A172 (cell line): Measurements from ENCODE around the gene TCEAL3. TPM values are rescaled to one million over a fixed set of nuclear protein-coding genes. Genes with fewer than 3 reads are reported as not detected.
"Not testable (repeated sequence)": the region's sequence is repeated elsewhere in the genome, so short reads cannot be mapped to it uniquely, and the experiment has no call there.

Source experiments
- DNase-seq: peaks from one replicate; pipeline ENCODE4 v3.0.0-alpha.2; 2015; ENCODE audit warnings: low spot score
- total RNA-seq: library from RNA; depleted of rRNA; stranded (reverse); fragments of >200 nt; shearing (Covaris generic); gene quantifications from 2 replicates; pipeline ENCODE4 v1.2.3, GENCODE V29; 2014

The TCEAL3 gene
- total RNA-seq, 1 experiment from 2014 or later = 16.9 TPM

DNA sequence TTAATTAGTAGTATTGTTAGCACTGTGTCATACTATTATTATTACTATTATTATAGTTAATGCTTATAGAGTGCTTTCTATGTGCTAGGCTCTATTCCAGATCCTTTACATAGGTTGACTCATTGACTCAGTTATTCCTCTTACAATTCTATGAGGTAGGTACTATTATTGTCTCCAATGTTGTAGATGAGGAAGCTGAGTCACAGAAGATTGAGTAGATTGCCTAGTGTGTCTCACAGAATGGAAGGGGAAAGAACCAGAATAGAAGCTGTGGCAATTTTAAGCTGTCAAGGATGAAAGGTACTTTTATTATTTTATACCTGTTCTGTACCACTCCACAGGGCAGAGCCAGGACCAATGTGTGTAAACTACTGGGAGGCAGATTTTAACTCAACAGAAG lies 19.1 kb downstream of the TCEAL3 start:
- DNase-seq = no peak

DNA sequence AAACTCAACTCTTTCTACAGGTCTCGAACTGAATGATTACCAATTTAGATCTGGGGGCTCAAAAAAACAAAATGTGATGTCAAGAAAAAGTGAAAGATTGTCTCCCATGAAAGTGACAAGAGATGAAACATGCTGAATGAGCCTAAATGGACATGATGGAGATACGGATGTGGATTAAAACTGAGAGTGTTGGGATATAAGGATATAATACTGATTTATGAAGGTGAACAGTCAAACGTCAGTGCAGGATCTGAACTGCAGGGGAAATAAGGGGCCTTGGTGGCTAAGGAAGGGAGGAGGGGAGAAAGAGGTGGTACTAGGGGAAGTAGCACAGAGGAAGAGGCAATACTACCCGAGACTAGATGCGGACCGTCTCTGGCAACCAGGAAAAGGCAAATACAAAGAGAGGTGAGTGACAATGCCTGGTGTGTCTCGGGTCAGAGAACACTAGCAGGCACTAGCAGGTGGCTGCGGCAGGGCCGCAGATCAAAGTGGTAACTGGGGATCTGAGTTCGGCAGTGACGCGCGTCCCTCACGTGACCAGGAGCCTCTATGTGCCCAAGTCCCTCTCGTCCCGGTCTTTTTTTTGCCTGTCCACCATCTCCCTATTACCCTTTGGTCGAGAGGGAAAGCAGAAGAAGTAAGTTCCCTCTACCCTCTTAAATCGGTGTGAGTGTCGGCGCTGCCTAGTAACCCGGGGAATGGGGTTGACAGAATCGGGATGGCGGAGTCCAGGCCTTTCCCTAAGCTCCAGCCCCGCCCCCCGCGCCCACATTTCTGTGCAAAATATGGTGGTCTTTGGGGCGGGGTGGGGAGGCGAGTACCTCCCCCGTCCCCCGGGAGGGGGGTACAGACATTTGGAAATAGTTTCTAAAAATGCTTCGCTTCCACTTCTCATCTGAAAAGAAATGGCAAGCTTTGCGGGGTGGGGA lies 20.9 kb downstream of the TCEAL3 start, which contains the start of gene TCEAL1:
Gene TCEAL1 (plus strand): TSS at position 590 of the 932 bp plus-strand sequence. CDS start 942 bp downstream, outside the sequence.
- DNase-seq = no peak

DNA sequence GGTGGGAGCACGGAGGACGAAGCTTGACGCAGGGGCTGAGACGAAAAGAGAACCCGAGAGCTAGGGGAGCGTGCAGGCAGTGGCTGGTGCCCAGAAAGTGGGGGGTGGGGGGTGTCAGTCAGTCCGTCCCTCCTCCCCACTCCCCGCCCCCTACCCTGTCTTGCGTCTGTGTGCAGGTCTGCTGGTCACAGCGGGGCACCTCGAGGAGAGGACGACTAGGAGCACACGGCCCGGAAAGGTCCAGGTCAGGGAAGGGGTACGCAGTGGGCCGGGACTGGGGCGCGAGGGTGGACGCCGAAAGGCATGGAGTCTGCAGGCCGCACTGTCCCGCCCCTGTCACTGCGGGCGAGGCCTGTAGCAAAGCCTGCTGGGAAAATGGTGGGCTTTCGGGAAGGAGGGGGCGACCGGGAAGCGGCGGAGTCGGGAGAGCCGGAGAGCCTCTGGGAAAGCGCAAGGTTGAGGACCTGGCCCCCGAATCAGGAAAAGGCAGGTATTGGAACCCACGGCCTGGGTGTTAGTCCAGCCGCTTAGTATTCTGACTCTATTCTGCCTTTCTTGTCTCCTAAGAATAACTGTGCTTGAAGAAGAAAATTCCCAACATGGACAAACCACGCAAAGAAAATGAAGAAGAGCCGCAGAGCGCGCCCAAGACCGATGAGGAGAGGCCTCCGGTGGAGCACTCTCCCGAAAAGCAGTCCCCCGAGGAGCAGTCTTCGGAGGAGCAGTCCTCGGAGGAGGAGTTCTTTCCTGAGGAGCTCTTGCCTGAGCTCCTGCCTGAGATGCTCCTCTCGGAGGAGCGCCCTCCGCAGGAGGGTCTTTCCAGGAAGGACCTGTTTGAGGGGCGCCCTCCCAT lies 21.8 kb downstream of the TCEAL3 start:
- DNase-seq = peak; percentile 31

DNA sequence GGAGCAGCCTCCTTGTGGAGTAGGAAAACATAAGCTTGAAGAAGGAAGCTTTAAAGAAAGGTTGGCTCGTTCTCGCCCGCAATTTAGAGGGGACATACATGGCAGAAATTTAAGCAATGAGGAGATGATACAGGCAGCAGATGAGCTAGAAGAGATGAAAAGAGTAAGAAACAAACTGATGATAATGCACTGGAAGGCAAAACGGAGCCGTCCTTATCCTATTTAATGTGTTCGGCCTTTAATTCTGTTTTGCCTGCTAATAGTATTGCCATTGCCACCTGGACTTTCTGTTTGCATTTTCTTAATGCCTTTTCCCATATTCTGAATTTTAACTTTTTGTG lies 22.4 kb downstream of the TCEAL3 start:
- DNase-seq = no peak

DNA sequence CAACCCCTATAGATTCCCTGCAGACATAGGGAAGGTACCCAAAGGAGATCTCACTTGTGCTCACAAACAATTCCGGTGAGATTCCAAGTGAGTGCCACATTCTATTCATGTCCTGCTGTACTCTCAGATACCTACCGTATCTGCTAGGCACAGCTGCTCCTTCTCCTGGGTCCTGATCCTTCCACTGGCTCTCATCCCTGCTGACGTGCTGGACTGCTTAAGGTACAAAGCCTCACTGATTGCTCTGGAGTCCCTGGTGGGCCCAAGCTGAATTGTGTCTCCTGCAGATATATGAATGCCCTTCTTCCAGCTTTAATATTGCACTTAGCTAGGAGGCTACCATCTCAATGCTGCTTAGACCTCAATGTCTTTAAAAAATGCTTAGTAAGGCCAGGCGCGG lies 23.4 kb downstream of the TCEAL3 start:
- no peak for DNase-seq

DNA sequence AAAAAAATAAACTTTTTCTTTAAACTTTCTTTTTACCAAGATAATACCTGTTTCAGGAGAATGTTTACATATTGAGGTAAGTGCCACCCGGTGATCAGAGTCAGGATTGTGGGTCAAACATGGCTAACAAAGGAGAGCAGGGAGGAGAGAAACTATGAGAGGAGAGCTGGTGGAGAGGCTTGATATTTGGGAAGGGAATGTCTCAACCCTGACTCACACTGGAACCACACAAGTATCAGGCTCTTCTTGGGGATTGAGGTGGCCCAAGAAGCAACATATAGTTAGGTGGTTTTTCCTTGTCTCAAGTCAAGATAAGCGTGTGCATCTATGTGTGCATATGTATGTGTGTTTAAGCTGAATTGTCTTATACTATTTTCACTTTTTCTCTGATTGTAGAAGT lies 27.7 kb downstream of the TCEAL3 start:
- DNase-seq = no peak

DNA sequence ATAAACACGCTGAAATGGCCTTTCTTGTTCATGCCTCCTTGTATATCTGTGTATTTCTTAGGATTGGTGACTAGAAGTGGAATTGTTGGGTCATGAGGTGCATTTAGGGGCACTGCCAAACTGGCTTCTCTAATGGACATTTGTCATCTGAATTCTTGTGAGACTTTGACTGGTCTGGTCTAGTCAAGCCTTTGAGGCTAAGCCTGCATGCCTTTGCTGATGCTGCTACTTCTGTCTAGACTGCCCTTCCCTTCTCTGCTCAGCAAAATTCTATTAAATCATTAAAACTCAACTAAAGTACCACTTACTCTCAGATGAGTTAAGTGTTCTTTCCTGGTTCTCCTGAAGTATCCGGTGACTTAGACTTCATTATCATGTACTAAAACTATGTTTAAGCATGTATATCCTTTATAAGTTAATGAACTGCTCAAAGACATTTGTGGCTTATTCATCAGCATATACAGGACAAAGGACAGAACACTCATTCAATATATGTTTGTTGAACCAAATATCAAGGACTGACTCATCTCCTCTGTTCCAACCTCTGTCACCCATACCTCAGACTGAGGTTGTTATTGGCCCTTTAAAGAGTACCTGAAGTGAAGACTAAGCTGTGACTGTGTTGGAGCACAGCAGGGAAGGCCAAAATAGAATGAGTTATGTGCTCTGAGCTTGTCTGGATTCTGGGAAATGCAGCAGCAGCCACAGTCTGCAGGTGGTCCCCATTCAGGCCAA lies 30.0 kb downstream of the TCEAL3 start:
- no peak for DNase-seq

DNA sequence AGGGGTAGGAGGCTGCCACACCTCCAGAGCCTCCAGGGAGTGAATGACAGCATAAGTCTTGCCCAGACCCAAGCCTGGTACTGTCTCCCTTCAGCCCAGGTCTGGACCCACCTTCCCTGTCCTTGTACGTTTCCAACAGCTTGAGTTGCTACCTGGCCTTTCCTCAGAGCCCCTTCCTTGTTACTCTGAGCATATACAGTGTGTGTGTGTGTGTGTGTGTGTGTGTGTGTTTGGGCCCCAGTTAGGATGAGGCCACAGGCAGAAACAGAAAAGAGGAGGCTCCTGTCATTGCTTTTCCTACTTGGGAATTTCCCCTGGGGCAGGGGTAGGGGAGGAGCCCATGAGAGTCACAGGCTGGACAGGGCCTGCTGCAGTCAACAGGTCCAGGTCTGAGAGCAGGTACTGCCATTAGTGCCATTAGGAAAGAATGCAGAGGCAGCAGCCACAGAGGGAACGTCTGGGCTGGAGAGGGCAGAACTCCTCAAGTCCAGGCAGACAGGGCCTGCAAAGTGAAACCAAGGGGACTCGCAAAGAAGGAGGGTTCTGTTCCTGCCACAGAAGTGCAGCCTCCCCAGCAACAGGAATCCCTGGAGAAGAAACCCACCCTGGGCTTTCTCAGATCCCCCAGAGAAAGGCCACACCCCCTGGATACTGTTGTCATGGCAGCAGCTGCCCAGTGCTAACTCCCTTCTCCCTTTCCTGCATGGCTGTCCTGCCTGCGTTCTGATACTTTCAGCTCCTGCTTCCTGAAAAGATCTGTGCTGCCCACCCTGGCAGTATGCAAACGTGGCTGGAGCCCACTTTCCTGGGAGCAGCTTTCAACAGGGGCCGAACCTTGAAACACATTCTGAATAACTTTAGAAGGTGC lies 30.9 kb downstream of the TCEAL3 start:
- not testable (repeated sequence) for DNase-seq

DNA sequence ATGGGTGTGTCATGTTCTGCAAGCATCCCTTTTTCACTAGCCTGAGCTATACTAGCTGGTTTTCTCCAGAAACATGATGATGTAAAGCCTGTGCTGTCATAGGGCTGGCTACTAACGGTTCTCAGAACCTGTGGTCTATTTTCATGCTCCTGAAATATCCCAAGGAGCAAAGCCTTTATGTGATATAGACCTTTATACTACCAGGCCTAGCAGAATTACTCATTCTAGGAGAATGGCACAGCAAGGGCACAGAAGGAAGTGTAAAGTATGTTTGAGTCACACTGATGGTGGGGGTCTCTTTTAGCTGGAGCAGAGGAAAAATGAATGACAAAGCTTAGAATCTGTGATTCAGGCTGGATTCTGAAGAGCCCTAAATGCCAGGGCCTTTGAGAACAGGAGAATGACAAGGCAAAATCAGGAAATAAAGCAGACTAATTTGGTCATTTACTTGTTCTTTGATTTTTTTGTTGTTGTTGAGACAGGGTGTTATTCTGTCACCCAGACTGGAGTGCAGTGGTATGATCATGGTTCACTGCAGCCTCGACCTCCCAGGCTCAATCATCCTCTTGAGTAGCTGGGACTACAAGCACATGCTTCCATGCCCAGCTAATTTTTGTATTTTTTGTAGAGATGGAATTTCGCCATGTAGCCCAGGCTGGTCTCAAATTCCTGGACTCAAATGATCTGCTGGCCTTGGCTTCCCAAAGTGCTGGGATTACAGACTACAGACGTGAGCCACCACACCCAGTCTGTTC lies 32.8 kb downstream of the TCEAL3 start:
- DNase-seq = no peak

DNA sequence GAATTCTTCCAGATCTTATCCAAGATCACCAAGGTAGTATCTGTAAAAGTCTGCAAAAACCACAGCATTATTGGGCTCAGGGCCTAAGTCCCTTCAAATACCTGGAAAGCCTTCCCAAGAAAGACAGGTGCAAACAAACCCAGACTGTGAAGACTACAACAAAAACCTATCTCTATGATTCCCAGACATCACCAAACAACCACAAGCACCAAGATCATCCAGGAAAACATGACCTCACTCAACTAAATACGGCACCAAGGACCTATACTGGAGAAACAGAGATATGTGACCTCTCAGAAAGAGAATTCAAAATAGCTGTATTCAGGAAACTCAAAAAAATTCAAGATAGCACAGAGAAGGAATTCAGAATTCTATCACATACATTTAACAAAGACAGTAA lies 36.4 kb downstream of the TCEAL3 start:
- DNase-seq = no peak

DNA sequence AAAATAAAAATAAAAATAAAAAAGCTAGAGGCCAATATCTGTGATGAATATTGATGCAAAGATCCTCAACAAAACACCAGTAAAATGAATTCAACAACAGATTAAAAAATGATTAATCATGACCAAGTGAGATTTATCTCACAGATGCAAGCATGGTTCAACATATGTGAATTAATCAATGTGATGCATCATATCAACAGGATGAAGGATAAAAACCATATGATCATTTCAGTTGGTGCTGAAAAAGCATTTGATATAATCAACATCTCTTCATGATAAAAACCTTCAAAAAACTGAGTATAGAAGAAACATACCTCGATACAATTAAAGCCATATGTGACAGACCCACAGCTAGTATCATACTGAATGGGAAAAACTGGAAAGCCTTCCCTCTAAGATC lies 39.9 kb downstream of the TCEAL3 start:
- DNase-seq = no peak

DNA sequence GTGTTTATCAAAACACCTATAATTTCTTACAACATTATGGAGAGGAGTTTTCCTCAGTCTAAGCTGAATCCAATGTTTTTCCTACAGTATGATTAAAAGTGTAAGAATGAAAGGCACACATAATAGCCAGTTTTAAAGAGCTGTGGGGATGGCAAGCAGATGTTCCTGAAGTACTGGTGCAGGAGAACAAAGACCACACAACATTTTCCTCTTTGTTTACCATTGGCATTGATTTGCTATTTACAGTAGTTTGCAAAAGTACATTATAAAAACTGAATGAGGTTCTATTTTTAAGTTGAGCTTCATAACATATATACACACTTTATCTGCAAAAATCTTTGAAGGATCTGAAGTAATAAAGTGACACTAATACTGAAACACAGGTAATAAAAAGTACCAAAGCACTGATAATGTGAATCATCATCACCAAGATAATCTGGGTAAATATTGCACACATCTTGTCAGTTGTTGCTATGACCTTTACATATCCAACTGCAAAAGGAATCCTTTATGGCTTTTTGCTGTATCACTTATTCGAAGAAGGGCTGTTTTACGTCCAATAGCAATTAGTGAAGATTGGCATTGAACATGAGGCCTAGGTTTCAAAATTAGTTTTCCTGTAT lies 43.5 kb downstream of the TCEAL3 start:
- DNase-seq = no peak

DNA sequence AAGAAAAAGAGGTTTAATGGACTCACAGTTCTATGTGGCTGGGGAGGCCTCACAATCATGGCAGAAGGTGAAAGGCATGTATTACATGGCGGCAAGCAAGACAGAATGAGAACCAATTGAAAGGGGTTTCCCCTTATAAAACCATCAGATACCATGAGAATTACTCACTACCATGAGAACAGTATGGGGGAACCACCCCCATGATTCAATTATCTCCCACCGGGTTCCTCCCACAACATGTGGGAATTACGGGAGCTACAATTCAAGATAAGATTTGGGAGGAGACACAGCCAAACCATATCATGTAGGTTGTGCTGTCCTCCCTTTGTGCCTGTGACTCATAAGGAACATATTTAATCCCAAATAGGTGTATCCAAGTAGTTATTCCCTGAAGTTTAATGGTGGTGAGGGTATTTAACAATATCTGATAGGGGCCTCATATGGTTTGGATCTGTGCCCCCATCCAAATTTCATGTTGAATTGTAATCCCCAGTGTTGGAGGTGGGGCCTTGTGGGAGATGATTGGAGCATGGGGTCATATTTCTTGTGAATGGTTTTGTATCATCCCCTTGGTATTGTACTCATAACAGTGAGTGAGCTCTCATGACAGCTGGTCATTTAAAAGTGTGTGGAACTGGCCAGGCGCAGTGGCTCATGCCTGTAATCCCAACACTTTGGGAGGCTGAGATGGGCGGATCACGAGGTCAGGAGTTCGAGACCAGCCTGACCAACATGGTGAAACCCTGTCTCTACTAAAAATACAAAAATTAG lies 47.7 kb downstream of the TCEAL3 start:
- peak; percentile 30 for DNase-seq

DNA sequence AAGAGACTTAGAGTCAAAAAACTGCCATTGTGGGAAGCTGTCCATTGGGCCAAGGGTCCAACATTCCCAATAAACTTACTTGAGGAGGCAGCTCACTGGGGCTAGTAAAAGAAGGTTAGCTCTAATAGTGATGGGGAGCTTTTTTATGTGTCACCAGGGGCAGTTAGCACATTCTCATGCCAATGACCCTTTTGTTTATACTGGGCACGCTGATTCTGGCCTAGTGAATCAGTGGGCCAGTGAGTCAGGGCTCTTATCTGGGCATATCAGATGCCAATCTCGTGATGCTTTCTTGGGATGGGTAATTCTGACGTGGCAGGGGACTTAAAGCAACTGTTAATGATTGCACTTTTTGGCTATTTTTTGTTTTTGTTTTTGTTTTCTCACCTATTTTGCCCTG lies 48.9 kb downstream of the TCEAL3 start:
- DNase-seq = peak; percentile 79

DNA sequence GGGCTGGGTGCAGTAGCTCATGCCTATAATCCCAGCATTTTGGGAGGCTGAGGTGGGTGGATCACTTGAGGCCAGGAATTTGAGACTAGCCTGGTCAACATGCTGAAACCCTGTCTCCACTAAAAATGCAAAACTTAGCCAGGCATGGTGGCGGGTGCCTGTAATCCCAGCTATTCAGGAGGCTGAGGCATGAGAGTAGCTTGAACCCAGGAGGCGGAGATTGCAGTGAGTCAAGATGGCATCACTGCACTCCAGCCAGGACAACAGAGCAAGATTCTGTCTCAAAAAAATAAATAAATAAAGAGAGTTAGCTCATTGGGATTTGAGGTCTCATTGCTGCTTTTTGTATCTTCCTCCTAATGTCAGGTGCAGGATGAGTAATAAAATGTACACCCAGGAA lies 49.3 kb downstream of the TCEAL3 start:
- not testable (repeated sequence) for DNase-seq

DNA sequence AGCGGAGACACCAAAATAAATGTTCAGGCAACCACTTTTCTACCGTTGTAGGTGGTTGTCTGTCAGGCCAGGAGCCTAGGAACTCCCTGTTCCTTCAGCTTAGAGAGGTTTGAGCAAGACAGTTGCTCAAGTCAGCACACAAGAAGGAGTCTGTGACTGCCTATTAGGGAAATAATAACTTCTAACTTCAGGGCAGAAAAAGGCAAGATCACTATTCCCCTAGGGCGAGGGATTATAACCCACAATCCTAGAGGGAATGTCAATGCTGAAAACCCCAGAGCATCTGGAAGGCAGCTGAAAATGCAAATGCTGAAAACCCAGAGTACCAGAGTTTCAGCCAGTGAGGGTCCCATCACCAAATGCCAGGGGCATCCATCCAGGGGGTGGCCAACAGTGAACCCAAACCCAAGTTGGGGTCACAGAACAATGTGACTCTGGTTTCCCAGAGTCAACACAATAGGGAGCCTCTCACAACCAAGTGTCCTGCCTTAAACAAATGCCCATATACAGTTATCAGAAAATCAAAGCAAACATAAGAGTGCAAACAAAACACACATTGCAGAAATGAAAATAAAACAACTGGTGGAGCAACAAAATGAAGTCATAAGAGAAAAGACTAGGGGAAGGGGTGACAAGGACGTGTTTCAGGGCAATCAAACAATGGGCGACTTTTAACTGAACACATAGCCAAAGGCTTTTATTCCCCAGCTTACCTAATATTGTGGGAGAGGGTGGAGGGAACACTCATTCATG lies 51.1 kb downstream of the TCEAL3 start:
- no peak for DNase-seq

DNA sequence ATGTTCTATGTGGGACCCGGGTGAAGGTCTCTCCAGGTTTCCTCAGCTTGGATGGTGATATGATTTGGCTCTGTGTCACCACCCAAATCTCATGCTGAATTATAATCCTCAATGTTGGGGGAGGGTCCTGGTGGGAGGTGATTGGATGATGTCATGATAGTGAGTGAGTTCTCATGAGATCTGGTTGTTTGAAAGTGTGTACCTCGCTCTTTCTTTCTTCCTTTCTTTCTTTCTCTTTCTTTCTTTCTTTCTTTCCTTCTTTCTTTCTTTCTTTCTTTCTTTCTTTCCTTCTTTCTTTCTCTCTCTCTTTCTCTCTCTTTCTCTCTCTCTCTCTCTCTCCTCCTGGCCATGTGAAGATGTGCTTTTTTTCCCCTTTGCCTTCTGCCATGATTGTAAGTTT lies 51.7 kb downstream of the TCEAL3 start:
- not testable (repeated sequence) for DNase-seq
